ENCODE data around the gene MRPL22.
"Not testable (repeated sequence)": the region's sequence is repeated elsewhere in the genome, so short reads cannot be mapped to it uniquely, and the experiment has no call there.

MRPL22 gene

DNA sequence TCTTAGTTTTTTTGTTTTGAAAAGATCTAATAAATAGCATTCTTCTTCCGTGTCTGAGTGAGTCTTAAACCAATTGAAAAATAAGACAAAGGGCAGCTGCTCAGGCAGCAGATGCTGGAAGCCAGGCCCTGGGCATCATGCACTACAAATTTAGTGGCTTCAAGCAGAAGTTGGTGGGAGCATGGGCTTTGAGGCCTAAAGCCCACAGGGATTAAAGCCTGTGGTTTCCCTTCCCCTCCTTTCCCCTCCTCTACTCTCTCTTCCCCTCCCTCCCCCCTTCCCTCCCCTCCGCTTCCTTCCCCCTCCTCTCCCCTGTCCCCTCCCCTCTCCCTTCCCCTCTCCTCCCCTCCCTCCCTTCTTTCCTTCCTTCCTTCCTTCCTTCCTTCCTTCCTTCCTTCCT, 52.6 kb downstream of the MRPL22 start:
- DNase-seq (ENCODE audit: low read depth in 2 of 2), result no peak

GRCh38 chr5:154995679-154996078, 54.8 kb downstream of the MRPL22 start:
- DNase-seq (ENCODE audit: low read depth in 2 of 2), result no peak

GRCh38 chr5:154997746-154998145, 56.9 kb downstream of the MRPL22 start:
- no peak for DNase-seq (ENCODE audit: low read depth in 2 of 2)

GRCh38 chr5:154999865-155000264, 59.0 kb downstream of the MRPL22 start:
- no peak for DNase-seq (ENCODE audit: low read depth in 2 of 2)

DNA sequence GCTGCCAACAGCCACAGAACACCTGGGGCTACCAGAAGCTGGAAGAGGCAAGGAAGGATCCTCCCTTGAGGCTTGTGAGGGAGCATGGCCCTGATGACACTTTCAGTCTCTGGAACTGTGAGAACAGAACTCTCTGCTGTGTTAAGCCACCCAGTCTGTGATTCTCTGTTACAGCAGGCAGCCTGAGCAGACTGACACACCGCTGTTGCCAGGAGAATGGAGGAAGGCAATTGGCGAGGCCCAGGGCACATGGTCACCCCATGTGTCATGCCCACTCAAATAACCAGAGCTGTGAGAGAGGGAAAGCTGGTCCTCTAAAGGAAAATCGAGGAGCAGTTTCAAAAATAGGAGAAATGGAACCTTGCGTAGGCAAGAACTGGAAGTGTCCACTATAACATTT, 60.6 kb downstream of the MRPL22 start:
- DNase-seq (ENCODE audit: low read depth in 2 of 2), result no peak

DNA sequence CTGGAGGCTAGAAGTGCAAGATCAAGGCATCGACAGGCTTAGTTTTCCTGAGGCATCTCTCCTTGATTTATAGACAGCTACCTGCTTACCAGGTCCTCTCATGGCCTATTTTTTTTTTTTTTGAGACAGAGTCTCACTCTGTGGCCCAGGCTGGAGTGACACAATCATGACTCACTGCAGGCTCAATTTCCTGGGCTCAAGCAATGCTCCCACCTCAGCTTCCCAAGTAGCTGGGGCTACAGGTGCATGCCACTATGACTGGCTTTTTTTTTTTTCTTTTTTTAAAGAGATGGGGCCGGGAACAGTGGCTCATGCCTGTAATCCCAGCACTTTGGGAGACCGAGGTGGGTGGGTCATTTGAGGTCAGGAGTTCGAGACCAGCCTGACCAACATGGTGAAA, 61.8 kb downstream of the MRPL22 start:
- not testable (repeated sequence) for DNase-seq (ENCODE audit: low read depth in 2 of 2)

DNA sequence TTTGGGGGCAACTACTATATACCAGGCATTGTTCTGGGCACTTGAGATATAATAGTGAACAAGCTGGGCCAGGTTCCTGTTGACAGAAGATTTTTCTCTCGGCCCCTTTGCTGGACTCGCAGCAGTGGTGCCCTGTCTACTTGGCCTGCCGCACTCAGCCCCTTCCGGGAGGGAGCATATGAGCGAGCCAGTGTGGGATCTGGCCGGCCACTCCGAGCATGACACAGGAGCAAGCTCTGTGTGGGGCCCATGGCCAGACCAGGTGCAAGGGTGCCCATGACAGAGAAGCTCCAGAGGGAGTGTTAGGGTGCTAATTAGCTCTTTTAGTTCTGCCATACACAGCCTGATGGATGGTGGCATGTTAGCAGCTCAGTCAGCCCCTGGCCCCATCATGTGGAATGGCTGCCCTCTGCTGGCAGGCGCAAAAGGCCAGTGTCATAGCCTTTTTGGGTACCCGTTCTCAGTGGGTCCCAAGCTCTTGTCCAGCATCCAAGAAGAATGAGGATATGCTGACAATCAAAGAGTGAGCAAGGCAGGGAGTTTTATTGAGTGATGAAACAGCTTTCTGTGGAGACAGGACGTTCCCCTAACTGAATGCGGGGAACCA, 63.4 kb downstream of the MRPL22 start:
- no peak for DNase-seq (ENCODE audit: low read depth in 2 of 2)

GRCh38 chr5:155006265-155006664, 65.4 kb downstream of the MRPL22 start:
- DNase-seq (ENCODE audit: low read depth in 2 of 2), result not testable (repeated sequence)

DNA sequence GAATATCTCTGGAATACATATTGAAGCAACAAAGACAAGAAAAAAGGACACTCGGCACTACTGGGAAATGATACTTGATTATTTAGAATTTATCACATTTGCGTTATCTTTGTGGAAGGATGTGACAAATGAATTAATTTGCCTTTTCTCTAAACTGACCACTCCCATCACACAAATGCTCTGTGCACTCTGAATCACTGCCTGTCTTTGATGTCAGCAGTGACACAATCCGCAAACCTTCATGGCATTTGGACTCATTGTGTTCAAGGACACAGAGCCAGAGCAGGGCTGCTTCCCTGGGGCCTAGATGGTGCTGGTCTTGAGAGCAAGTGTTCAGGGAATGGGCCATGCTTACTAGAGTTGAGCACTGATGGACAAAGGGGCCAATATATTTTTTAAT, 67.8 kb downstream of the MRPL22 start:
- no peak for DNase-seq (ENCODE audit: low read depth in 2 of 2)

GRCh38 chr5:155010881-155011280, 70.0 kb downstream of the MRPL22 start:
- DNase-seq (ENCODE audit: low read depth in 2 of 2), result no peak

DNA sequence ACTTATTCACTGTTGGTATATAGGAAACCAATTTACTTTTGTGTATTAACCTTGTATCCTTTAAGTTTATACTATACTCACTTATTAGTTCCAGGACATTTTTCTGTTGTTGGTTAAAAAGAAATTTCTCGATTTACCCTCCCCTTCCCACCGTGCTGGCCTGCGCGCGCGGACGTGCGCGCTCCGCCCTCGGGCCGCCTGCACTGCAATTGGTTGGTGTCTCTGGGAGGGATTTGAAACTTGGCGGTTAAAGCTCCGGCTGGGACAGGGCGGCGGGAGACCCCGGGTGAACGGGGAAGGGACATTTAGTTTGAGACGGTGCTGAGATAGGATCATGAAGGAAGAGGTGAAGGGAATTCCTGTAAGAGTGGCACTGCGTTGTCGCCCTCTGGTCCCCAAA, 72.7 kb downstream of the MRPL22 start, which contains the start of gene KIF4B:
Gene KIF4B (plus strand): TSS at position 230 of the 400 bp plus-strand sequence. CDS start 105 bp downstream, at position 335.
- no peak for DNase-seq (ENCODE audit: low read depth in 2 of 2)

DNA sequence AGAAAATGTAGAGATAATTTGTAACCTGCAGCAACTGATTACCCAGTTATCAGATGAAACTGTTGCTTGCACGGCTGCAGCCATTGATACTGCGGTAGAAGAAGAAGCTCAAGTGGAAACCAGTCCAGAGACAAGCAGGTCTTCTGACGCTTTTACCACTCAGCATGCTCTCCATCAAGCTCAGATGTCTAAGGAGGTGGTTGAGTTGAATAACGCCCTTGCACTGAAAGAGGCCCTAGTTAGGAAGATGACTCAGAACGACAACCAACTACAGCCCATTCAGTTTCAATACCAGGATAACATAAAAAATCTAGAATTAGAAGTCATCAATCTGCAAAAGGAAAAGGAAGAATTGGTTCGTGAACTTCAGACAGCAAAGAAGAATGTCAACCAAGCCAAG, 74.4 kb downstream of the MRPL22 start:
- DNase-seq (ENCODE audit: low read depth in 2 of 2), result no peak

DNA sequence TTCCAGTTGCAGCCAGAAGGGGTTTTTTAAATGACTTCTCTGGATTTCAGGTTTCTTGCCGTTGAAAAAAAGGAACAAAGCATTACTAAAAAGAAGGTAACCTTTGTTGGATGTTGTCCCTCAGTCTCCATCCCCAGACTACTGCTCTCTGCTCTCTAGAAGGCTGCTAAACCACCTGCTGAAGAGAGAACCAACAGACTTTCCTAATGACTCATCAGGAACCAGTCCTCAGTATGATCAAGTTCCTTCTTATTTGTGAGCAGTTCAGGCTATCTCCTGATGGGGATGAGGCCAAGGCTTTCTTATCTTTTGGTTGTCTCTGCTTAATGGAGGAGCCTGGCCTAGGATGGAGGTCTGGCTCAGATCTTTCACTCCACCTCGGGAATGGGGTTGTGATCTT, 76.7 kb downstream of the MRPL22 start:
- DNase-seq (ENCODE audit: low read depth in 2 of 2), result no peak

Measured in stimulated activated CD8-positive, alpha-beta memory T cell treated with anti-CD3 and anti-CD28 coated beads, Interleukin-7, amount 100 ng/mL, for 1 hour (primary cell).